GM12872 (cell line): ENCODE measurements around the gene CPNE8.

Experiments used
- CTCF ChIP-seq: IDR thresholded peaks from 3 replicates; pipeline ENCODE4 v1.5.1; 2011; ENCODE audit warnings: low read depth, mild to moderate bottlenecking, low read length, moderate library complexity; ENCODE audit not compliant: insufficient read depth

Gene CPNE8

GRCh38 chr12:38732761-38733160, 172.6 kb downstream of the CPNE8 start:
- TF ChIP-seq CTCF = no peak

- no peak for TF ChIP-seq CTCF
Measured at GRCh38 chr12:38728894-38729293, 176.5 kb downstream of the CPNE8 start.

- TF ChIP-seq CTCF = no peak
Measured at GRCh38 chr12:38721611-38722252, 183.7 kb downstream of the CPNE8 start.

GRCh38 chr12:38720661-38721060, 184.7 kb downstream of the CPNE8 start:
- TF ChIP-seq CTCF = no peak

- no peak for TF ChIP-seq CTCF
Measured at GRCh38 chr12:38713294-38713693, 192.1 kb downstream of the CPNE8 start.

GRCh38 chr12:38711054-38711453, 194.3 kb downstream of the CPNE8 start:
- no peak for TF ChIP-seq CTCF

- no peak for TF ChIP-seq CTCF
Measured at GRCh38 chr12:38708466-38708865, 196.9 kb downstream of the CPNE8 start.
